Trophoblast cell (in vitro differentiated cells and primary cell): ENCODE measurements around the gene ROBO1.

ENCODE experiments used
- DNase-seq, 2 donors: peaks; one replicate each; pipeline ENCODE4 v3.0.0-alpha.2; 2016
- H2AFZ ChIP-seq: 2 replicates; pipeline ENCODE4 v1.6.1; 2013; ENCODE audit warnings: low read length, moderate library complexity, mild to moderate bottlenecking; ENCODE audit not compliant: insufficient read depth, poor library complexity
- H2AK5ac ChIP-seq: 2 replicates; pipeline ENCODE4 v1.6.1; 2013; ENCODE audit warnings: mild to moderate bottlenecking, low read length
- H2BK120ac ChIP-seq: 2 replicates; pipeline ENCODE4 v1.6.1; 2013; ENCODE audit warnings: low read length, mild to moderate bottlenecking, moderate library complexity; ENCODE audit not compliant: insufficient read depth, poor library complexity
- H2BK12ac ChIP-seq: 2 replicates; pipeline ENCODE4 v1.6.1; 2013; ENCODE audit warnings: mild to moderate bottlenecking, low read length, moderate library complexity
- H2BK5ac ChIP-seq: 2 replicates; pipeline ENCODE4 v1.6.1; 2013; ENCODE audit warnings: low read length, low read depth, moderate library complexity, mild to moderate bottlenecking; ENCODE audit not compliant: poor library complexity
- H3K14ac ChIP-seq: 2 replicates; pipeline ENCODE4 v1.6.1; 2013; ENCODE audit warnings: mild to moderate bottlenecking, low read length
- H3K18ac ChIP-seq: 2 replicates; pipeline ENCODE4 v1.6.1; 2013; ENCODE audit warnings: mild to moderate bottlenecking, low read length
- H3K23ac ChIP-seq: 2 replicates; pipeline ENCODE4 v1.6.1; 2013; ENCODE audit warnings: low read length
- H3K27ac ChIP-seq: 2 replicates; pipeline ENCODE4 v1.5.1; 2013; ENCODE audit warnings: low read depth, mild to moderate bottlenecking, inconsistent platforms, low read length, moderate library complexity
- H3K27me3 ChIP-seq: 2 replicates; pipeline ENCODE4 v1.6.1; 2013; ENCODE audit warnings: inconsistent platforms, mild to moderate bottlenecking, low read length, moderate library complexity; ENCODE audit not compliant: insufficient read depth
- H3K36me3 ChIP-seq, 2 experiments: 1 replicate in 1 of 2; 2 replicates in 1 of 2; pipeline ENCODE4 v1.6.1; 2013; ENCODE audit warnings: low read length in 2 of 2, mild to moderate bottlenecking in 2 of 2, moderate library complexity in 1 of 2; ENCODE audit not compliant: insufficient read depth in 2 of 2, control insufficient read depth in 1 of 2
- H3K4ac ChIP-seq: 2 replicates; pipeline ENCODE4 v1.6.1; 2013; ENCODE audit warnings: low read depth, mild to moderate bottlenecking, low read length, moderate library complexity
- H3K4me1 ChIP-seq, 2 experiments: 1 replicate in 1 of 2; 2 replicates in 1 of 2; pipeline ENCODE4 v1.6.1; 2013; ENCODE audit warnings: low read length in 2 of 2, mild to moderate bottlenecking in 2 of 2, moderate library complexity in 1 of 2; ENCODE audit not compliant: insufficient read depth in 2 of 2, control insufficient read depth in 1 of 2
- H3K4me2 ChIP-seq: 2 replicates; pipeline ENCODE4 v1.6.1; 2013; ENCODE audit warnings: inconsistent platforms, mild to moderate bottlenecking, low read length, moderate library complexity
- H3K4me3 ChIP-seq: 2 replicates; pipeline ENCODE4 v1.5.1; 2013; ENCODE audit warnings: mild to moderate bottlenecking, low read depth, low read length, inconsistent platforms
- H3K79me1 ChIP-seq: one replicate; pipeline ENCODE4 v1.6.1; 2013; ENCODE audit warnings: low read length
- H3K79me2 ChIP-seq: 2 replicates; pipeline ENCODE4 v1.6.1; 2013; ENCODE audit warnings: low read length, mild to moderate bottlenecking; ENCODE audit not compliant: control insufficient read depth, insufficient read depth, poor library complexity
- H3K9ac ChIP-seq: 2 replicates; pipeline ENCODE4 v1.6.1; 2013; ENCODE audit warnings: mild to moderate bottlenecking, low read length
- H3K9me3 ChIP-seq: 2 replicates; pipeline ENCODE4 v1.6.1; 2013; ENCODE audit warnings: low read depth, mild to moderate bottlenecking, control low read depth, inconsistent platforms, low read length; ENCODE audit not compliant: insufficient read depth
- H4K12ac ChIP-seq: 2 replicates; pipeline ENCODE4 v1.6.1; 2013; ENCODE audit warnings: low read depth, mild to moderate bottlenecking, low read length, moderate library complexity
- H4K8ac ChIP-seq: 2 replicates; pipeline ENCODE4 v1.6.1; 2013; ENCODE audit warnings: low read depth, mild to moderate bottlenecking, low read length, moderate library complexity
- H4K91ac ChIP-seq: one replicate; pipeline ENCODE4 v1.6.1; 2013; ENCODE audit warnings: low read depth, mild to moderate bottlenecking, low read length, moderate library complexity
- WGBS: extraction: QIAGEN DNeasy Blood & Tissue Kit; methylation state at CpG from one replicate; pipeline ENCODE4 v1.1.7; 2013; ENCODE audit warnings: missing lambda C conversion rate; ENCODE audit not compliant: insufficient read length, insufficient coverage; ENCODE audit errors: extremely low coverage; 5-methylcytosine and 5-hydroxymethylcytosine counted together

Gene ROBO1

GRCh38 chr3:79285380-79285779 is 482.4 kb downstream of the ROBO1 start:
- no peak overlapping the region for H2BK5ac ChIP-seq
- H3K4me3 ChIP-seq, result no peak overlapping the region
- H3K27me3 ChIP-seq, result no peaks in the 10 kb centered on the region
- H3K14ac ChIP-seq, result no peak overlapping the region
- no peaks in the 10 kb centered on the region for H3K79me1 ChIP-seq
- no CpG with 5 or more reads among the region's 3 CpGs for WGBS
- H2BK12ac ChIP-seq, result no peak overlapping the region
- no peaks in the 10 kb centered on the region for H3K79me2 ChIP-seq
- no peaks in the 10 kb centered on the region for H3K36me3 ChIP-seq
- no peak overlapping the region for H2BK120ac ChIP-seq
- no peak for DNase-seq
- no peak overlapping the region for H4K8ac ChIP-seq
- H4K12ac ChIP-seq, result no peak overlapping the region
- no peak overlapping the region for H3K27ac ChIP-seq
- no peak overlapping the region for H2AK5ac ChIP-seq
- no peak overlapping the region for H3K18ac ChIP-seq
- H2AFZ ChIP-seq, result no peak overlapping the region
- H4K91ac ChIP-seq, result no peak overlapping the region
- H3K9me3 ChIP-seq, result no peaks in the 10 kb centered on the region
- H3K23ac ChIP-seq, result no peak overlapping the region
- no peak overlapping the region for H3K9ac ChIP-seq
- H3K4ac ChIP-seq, result no peak overlapping the region
- H3K4me1 ChIP-seq, result no peaks in the 10 kb centered on the region
- H3K4me2 ChIP-seq, result no peak overlapping the region

DNA sequence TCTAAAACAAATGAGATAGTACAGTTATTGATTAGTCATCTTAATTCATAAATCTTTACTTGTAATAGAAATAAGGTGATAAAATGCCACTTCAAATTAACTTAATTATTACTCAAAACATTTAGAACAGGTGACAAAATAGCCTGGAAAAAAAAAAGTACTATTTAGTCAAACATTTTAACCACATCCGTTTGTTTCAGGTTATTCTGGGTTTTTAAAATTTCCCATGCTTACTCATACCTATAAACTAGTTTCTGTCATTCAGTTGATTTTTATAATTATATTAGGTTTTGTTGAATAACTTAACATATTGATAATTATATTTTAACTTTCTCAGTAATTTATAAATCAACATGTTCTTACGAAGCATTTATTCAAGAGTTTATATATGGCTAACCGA is 483.0 kb downstream of the ROBO1 start:
- WGBS, result no CpG with 5 or more reads among the region's 3 CpGs

DNA sequence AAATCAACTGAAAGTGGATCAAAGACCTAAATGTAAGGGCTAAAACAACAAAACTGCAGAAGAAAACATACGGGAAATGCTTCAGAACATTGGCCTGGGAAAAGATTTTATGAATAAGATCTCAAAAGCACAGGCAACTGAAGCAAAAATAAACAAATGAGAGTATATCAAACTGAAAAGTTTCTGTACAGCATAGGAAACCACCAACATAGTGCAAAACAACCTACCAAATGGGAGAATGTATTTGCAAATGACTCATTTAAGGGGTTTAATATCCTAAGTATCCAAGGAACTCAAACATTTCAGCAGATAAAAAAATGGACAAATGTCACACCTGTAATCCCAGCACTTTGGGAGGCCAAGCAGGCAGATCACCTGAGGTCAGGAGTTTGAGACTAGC is 489.1 kb downstream of the ROBO1 start:
- Histone ChIP-seq H3K4me1 (no peaks in the 10 kb centered on the region), H3K18ac (no peak overlapping the region)

More for the DNA sequence above, 483.0 kb downstream of the ROBO1 start:
- Histone ChIP-seq H3K27ac (no peak overlapping the region), H2BK120ac (no peak overlapping the region), H2AK5ac (no peak overlapping the region), H2BK12ac (no peak overlapping the region), H3K4me2 (no peak overlapping the region), H2AFZ (no peak overlapping the region), H3K4me3 (no peak overlapping the region), H4K12ac (no peak overlapping the region), H4K91ac (no peak overlapping the region), H3K79me2 (no peaks in the 10 kb centered on the region), H3K27me3 (no peaks in the 10 kb centered on the region), H3K18ac (no peak overlapping the region), H3K9ac (no peak overlapping the region), H3K23ac (no peak overlapping the region), H2BK5ac (no peak overlapping the region), H3K4me1 (no peaks in the 10 kb centered on the region), H3K9me3 (no peaks in the 10 kb centered on the region), H3K36me3 (no peaks in the 10 kb centered on the region), H4K8ac (no peak overlapping the region), H3K4ac (no peak overlapping the region), H3K14ac (no peak overlapping the region), H3K79me1 (no peaks in the 10 kb centered on the region)
- DNase-seq, result no peak

GRCh38 chr3:79268422-79268821 is 499.4 kb downstream of the ROBO1 start:
- no peak overlapping the region for H2AFZ ChIP-seq
- no peak overlapping the region for H3K4ac ChIP-seq
- no peak overlapping the region for H3K18ac ChIP-seq
- H4K91ac ChIP-seq, result no peak overlapping the region
- no peak overlapping the region for H3K9ac ChIP-seq
- no peaks in the 10 kb centered on the region for H3K4me1 ChIP-seq
- H3K79me1 ChIP-seq, result no peaks in the 10 kb centered on the region
- no peak overlapping the region for H4K12ac ChIP-seq
- no CpG with 5 or more reads among the region's 4 CpGs for WGBS
- no peak overlapping the region for H3K4me2 ChIP-seq
- DNase-seq, result no peak
- H3K79me2 ChIP-seq, result no peaks in the 10 kb centered on the region
- H2BK120ac ChIP-seq, result no peak overlapping the region
- H3K27me3 ChIP-seq, result no peaks in the 10 kb centered on the region
- H3K4me3 ChIP-seq, result no peak overlapping the region
- H2AK5ac ChIP-seq, result no peak overlapping the region
- no peak overlapping the region for H3K23ac ChIP-seq
- H3K14ac ChIP-seq, result no peak overlapping the region
- H4K8ac ChIP-seq, result no peak overlapping the region
- no peak overlapping the region for H3K27ac ChIP-seq
- no peak overlapping the region for H2BK5ac ChIP-seq
- no peaks in the 10 kb centered on the region for H3K9me3 ChIP-seq
- H2BK12ac ChIP-seq, result no peak overlapping the region
- H3K36me3 ChIP-seq, result no peaks in the 10 kb centered on the region

More for the DNA sequence above, 489.1 kb downstream of the ROBO1 start:
- Histone ChIP-seq H3K79me2 (no peaks in the 10 kb centered on the region), H3K4ac (no peak overlapping the region), H3K4me2 (no peak overlapping the region), H3K4me3 (no peak overlapping the region), H3K14ac (no peak overlapping the region), H3K27ac (no peak overlapping the region), H3K23ac (no peak overlapping the region), H3K36me3 (no peaks in the 10 kb centered on the region), H3K9me3 (no peaks in the 10 kb centered on the region), H4K91ac (no peak overlapping the region), H2BK120ac (no peak overlapping the region), H2BK5ac (no peak overlapping the region), H4K12ac (no peak overlapping the region), H3K27me3 (no peaks in the 10 kb centered on the region), H2AFZ (no peak overlapping the region), H4K8ac (no peak overlapping the region), H2AK5ac (no peak overlapping the region), H3K9ac (no peak overlapping the region), H2BK12ac (no peak overlapping the region), H3K79me1 (no peaks in the 10 kb centered on the region)
- WGBS, result no CpG with 5 or more reads among the region's 1 CpG
- DNase-seq, result peak in 1 of 2 donors; percentile 24
